WTC11 (cell line): ENCODE results near the gene ADI1.

Experiments used
- ATF1 ChIP-seq: sonication (generic); formaldehyde crosslinking; IDR thresholded peaks from 2 replicates; pipeline ENCODE4 v1.8.1; 2023; ENCODE audit warnings: mild to moderate bottlenecking, moderate library complexity, missing genetic modification reagents
- ESRRA ChIP-seq: sonication (generic); formaldehyde crosslinking; IDR thresholded peaks from 2 replicates; pipeline ENCODE4 v1.8.1; 2022; ENCODE audit warnings: mild to moderate bottlenecking, missing genetic modification reagents, borderline replicate concordance
- FOXK1 ChIP-seq: sonication (generic); formaldehyde crosslinking; IDR thresholded peaks from 2 replicates; pipeline ENCODE4 v1.8.0; 2022; ENCODE audit warnings: mild to moderate bottlenecking, moderate library complexity, missing genetic modification reagents
- IRF2 ChIP-seq: sonication (generic); formaldehyde crosslinking; IDR thresholded peaks from 2 replicates; pipeline ENCODE4 v1.8.0; 2022; ENCODE audit warnings: low read depth, missing genetic modification reagents, borderline replicate concordance
- JUN ChIP-seq: sonication (generic); formaldehyde crosslinking; IDR thresholded peaks from 2 replicates; pipeline ENCODE4 v1.8.0; 2023; ENCODE audit warnings: mild to moderate bottlenecking, missing genetic modification reagents
- MAX ChIP-seq: sonication (generic); formaldehyde crosslinking; IDR thresholded peaks from 2 replicates; pipeline ENCODE4 v1.8.0; 2022; ENCODE audit warnings: mild to moderate bottlenecking, missing genetic modification reagents
- MXD4 ChIP-seq: fragments of 250-450 bp; sonication (Bioruptor Pico); IDR thresholded peaks from 2 replicates; pipeline ENCODE4 v1.8.0; 2021; ENCODE audit warnings: mild to moderate bottlenecking, moderate library complexity, borderline replicate concordance
- PRDM15 ChIP-seq: sonication (generic); formaldehyde crosslinking; IDR thresholded peaks from 2 replicates; pipeline ENCODE4 v1.8.0; 2022; ENCODE audit warnings: missing genetic modification reagents
- SMAD3 ChIP-seq: sonication (generic); formaldehyde crosslinking; IDR thresholded peaks from 2 replicates; pipeline ENCODE4 v1.8.0; 2022; ENCODE audit warnings: missing genetic modification reagents, mild to moderate bottlenecking, borderline replicate concordance
- SP1 ChIP-seq: sonication (generic); formaldehyde crosslinking; conservative IDR thresholded peaks from 2 replicates; pipeline ENCODE4 v1.8.1; 2022; ENCODE audit warnings: missing genetic modification reagents
- TF ChIP-seq, protein P1 (sequence below): sonication (generic); formaldehyde crosslinking; IDR thresholded peaks from 2 replicates; pipeline ENCODE4 v1.8.1; 2022; ENCODE audit warnings: low read depth, missing genetic modification reagents, borderline replicate concordance
- TF ChIP-seq, protein P2 (sequence below): fragments of 200-600 bp; IDR thresholded peaks from 2 replicates; pipeline ENCODE4 v1.8.0; 2022; ENCODE audit warnings: antibody characterized with exemption

GRCh38 chr2:3491716-3492474, 27.4 kb downstream of the ADI1 start:
- TF ChIP-seq FOXK1 (CRISPR knock-in tag) (no peak), ESRRA (no peak), SMAD3 (CRISPR knock-in tag) (no peak), IRF2 (CRISPR knock-in tag) (no peak), JUN (no peak), MAX (CRISPR knock-in tag) (no peak), ATF1 (CRISPR knock-in tag) (no peak), MXD4 (CRISPR knock-in tag) (no peak), PRDM15 (CRISPR knock-in tag) (no peak), SP1 (CRISPR knock-in tag) (no peak)
- TF ChIP-seq, protein P1, sequence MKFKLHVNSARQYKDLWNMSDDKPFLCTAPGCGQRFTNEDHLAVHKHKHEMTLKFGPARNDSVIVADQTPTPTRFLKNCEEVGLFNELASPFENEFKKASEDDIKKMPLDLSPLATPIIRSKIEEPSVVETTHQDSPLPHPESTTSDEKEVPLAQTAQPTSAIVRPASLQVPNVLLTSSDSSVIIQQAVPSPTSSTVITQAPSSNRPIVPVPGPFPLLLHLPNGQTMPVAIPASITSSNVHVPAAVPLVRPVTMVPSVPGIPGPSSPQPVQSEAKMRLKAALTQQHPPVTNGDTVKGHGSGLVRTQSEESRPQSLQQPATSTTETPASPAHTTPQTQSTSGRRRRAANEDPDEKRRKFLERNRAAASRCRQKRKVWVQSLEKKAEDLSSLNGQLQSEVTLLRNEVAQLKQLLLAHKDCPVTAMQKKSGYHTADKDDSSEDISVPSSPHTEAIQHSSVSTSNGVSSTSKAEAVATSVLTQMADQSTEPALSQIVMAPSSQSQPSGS (CRISPR knock-in tag): no peak
- TF ChIP-seq, protein P2, sequence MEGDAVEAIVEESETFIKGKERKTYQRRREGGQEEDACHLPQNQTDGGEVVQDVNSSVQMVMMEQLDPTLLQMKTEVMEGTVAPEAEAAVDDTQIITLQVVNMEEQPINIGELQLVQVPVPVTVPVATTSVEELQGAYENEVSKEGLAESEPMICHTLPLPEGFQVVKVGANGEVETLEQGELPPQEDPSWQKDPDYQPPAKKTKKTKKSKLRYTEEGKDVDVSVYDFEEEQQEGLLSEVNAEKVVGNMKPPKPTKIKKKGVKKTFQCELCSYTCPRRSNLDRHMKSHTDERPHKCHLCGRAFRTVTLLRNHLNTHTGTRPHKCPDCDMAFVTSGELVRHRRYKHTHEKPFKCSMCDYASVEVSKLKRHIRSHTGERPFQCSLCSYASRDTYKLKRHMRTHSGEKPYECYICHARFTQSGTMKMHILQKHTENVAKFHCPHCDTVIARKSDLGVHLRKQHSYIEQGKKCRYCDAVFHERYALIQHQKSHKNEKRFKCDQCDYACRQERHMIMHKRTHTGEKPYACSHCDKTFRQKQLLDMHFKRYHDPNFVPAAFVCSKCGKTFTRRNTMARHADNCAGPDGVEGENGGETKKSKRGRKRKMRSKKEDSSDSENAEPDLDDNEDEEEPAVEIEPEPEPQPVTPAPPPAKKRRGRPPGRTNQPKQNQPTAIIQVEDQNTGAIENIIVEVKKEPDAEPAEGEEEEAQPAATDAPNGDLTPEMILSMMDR: no peak
